T-helper 1 cell (primary cell): ENCODE results near the gene FGB.
A peak's percentile ranks its signal among the peaks of the same experiment; 100 is the strongest.

Experiments
- DNase-seq, 5 donors: peaks; one replicate each; pipeline ENCODE4 v3.0.0-alpha.2; 2012 to 2020
- total RNA-seq, 4 donors: gene quantifications; one replicate each; lab custom pipeline; 2026; lab: John Stamatoyannopoulos, UW

FGB gene
- total RNA-seq, result 0 to 0.08 (median 0) reads per million in 4 donors

- DNase-seq, result no peak
Observed at GRCh38 chr4:154562697-154563254, at the start of gene FGB. TSS of gene FGB (plus strand) at chr4:154563011. CDS start at chr4:154563019, 8 bp downstream.

GRCh38 chr4:154516318-154517029 is 46.3 kb upstream of the FGB start:
- DNase-seq, result no peak

GRCh38 chr4:154517591-154517990 is 45.2 kb upstream of the FGB start:
- DNase-seq, result no peak

GRCh38 chr4:154519214-154519613 is 43.6 kb upstream of the FGB start:
- DNase-seq, result no peak

- no peak for DNase-seq
Observed at GRCh38 chr4:154521607-154522006, 41.2 kb upstream of the FGB start.

- DNase-seq, result no peak
Observed at GRCh38 chr4:154526151-154526550, 36.7 kb upstream of the FGB start.

GRCh38 chr4:154527308-154527707 is 35.5 kb upstream of the FGB start:
- no peak for DNase-seq

- DNase-seq, result no peak
Observed at GRCh38 chr4:154528869-154529268, 33.9 kb upstream of the FGB start.

- DNase-seq, result no peak
Observed at GRCh38 chr4:154529728-154530519, 32.9 kb upstream of the FGB start.

GRCh38 chr4:154534296-154534695 is 28.5 kb upstream of the FGB start:
- no peak for DNase-seq

- DNase-seq, result no peak
Observed at GRCh38 chr4:154542271-154542879, 20.4 kb upstream of the FGB start.

GRCh38 chr4:154545689-154546088 is 17.1 kb upstream of the FGB start:
- DNase-seq, result no peak

- peak; percentile 93 to 97 (median 95) for DNase-seq
Observed at GRCh38 chr4:154549894-154550790, 12.7 kb upstream of the FGB start, which contains the start of gene PLRG1. TSS of gene PLRG1 (minus strand) at chr4:154550400. CDS start at chr4:154550308, 92 bp downstream.

GRCh38 chr4:154551872-154552686 is 10.7 kb upstream of the FGB start:
- DNase-seq, result peak; percentile 30 to 67 (median 58)

- DNase-seq, result no peak
Observed at GRCh38 chr4:154559141-154559493, 3.7 kb upstream of the FGB start.

- DNase-seq, result peak in 1 of 5 donors; percentile 8
Observed at GRCh38 chr4:154559494-154560418, 3.1 kb upstream of the FGB start.

- DNase-seq, result no peak
Observed at GRCh38 chr4:154560419-154560801, 2.4 kb upstream of the FGB start.

- no peak for DNase-seq
Observed at GRCh38 chr4:154560824-154561231, 2.0 kb upstream of the FGB start.

- no peak for DNase-seq
Observed at GRCh38 chr4:154564311-154564710, 1.5 kb downstream of the FGB start.

GRCh38 chr4:154565704-154566103 is 2.9 kb downstream of the FGB start:
- DNase-seq, result no peak
